ENCODE results near the gene SLC13A3.
A peak's percentile ranks its signal among the peaks of the same experiment; 100 is the strongest.

The SLC13A3 gene

GRCh38 chr20:46546936-46547335, 104.3 kb downstream of the SLC13A3 start:
- Histone ChIP-seq H3K36me3 (ENCODE audit: control insufficient read depth in 4 of 4, insufficient read depth in 4 of 4, low read length in 3 of 4) (no peaks in the 10 kb centered on the region), H3K9me3 (ENCODE audit: control extremely low read depth in 1 of 5, control insufficient read depth in 4 of 5, insufficient read depth in 2 of 5, low read depth in 1 of 5, low read length in 4 of 5) (no peaks in the 10 kb centered on the region), H3K27ac (ENCODE audit: insufficient read depth in 1 of 2, low read depth in 1 of 2, low read length in 2 of 2, poor library complexity in 1 of 2, severe bottlenecking in 2 of 2) (no peak overlapping the region), H3K4me3 (ENCODE audit: control insufficient read depth in 1 of 7, extremely low read depth in 1 of 7, insufficient read depth in 4 of 7, low read depth in 2 of 7, low read length in 6 of 7) (no peak overlapping the region), H3K4me1 (ENCODE audit: control extremely low read depth in 1 of 4, control insufficient read depth in 4 of 4, insufficient read depth in 4 of 4, low read length in 3 of 4) (peaks cover 12 to 51% (median 48%) of the 10 kb centered on the region in 4 experiments), H3K27me3 (replicated peaks in 2 of 5; ENCODE audit: control insufficient read depth in 4 of 5, insufficient read depth in 5 of 5, low read length in 4 of 5) (peaks cover 0 to 1% (median 0%) of the 10 kb centered on the region in 5 experiments)
- CTCF ChIA-PET, result interaction anchor here (0.8 kb wide), 1 partner anchor 18 kb away, joined by 3 read pairs; no protein-coding TSS in a partner anchor
- DNase-seq, result peak in 2 of 3 donors; percentile 52 to 64
- POLR2A ChIA-PET, result no interaction called here
- WGBS (ENCODE audit: insufficient coverage), result 68% methylated on average over 6 of the region's 6 CpGs

- Histone ChIP-seq H3K27me3 (replicated peaks in 2 of 5; ENCODE audit: control insufficient read depth in 4 of 5, insufficient read depth in 5 of 5, low read length in 4 of 5) (peaks cover 0 to 8% (median 0%) of the 10 kb centered on the region in 5 experiments), H3K4me3 (ENCODE audit: control insufficient read depth in 1 of 7, extremely low read depth in 1 of 7, insufficient read depth in 4 of 7, low read depth in 2 of 7, low read length in 6 of 7) (no peak overlapping the region), H3K9me3 (ENCODE audit: control extremely low read depth in 1 of 5, control insufficient read depth in 4 of 5, insufficient read depth in 2 of 5, low read depth in 1 of 5, low read length in 4 of 5) (no peaks in the 10 kb centered on the region), H3K27ac (ENCODE audit: insufficient read depth in 1 of 2, low read depth in 1 of 2, low read length in 2 of 2, poor library complexity in 1 of 2, severe bottlenecking in 2 of 2) (no peak overlapping the region), H3K4me1 (ENCODE audit: control extremely low read depth in 1 of 4, control insufficient read depth in 4 of 4, insufficient read depth in 4 of 4, low read length in 3 of 4) (peaks cover 12 to 45% (median 42%) of the 10 kb centered on the region in 4 experiments), H3K36me3 (ENCODE audit: control insufficient read depth in 4 of 4, insufficient read depth in 4 of 4, low read length in 3 of 4) (no peaks in the 10 kb centered on the region)
- CTCF ChIA-PET, result interaction anchor here (1.6 to 2.4 kb wide), 4 partner anchors 12 to 26 kb away, joined by 7 to 9 read pairs (median 8); no protein-coding TSS in a partner anchor
- WGBS (ENCODE audit: insufficient coverage), result 95% methylated on average over 3 of the region's 3 CpGs
- no peak for DNase-seq
- POLR2A ChIA-PET, result no interaction called here
Measured at GRCh38 chr20:46546298-46546697, 105.0 kb downstream of the SLC13A3 start.

- CTCF ChIA-PET, result interaction anchor here (1.0 to 2.4 kb wide), 8 partner anchors 13 to 137 kb away, joined by 3 to 11 read pairs (median 8); no protein-coding TSS in a partner anchor
- Histone ChIP-seq H3K27ac (ENCODE audit: insufficient read depth in 1 of 2, low read depth in 1 of 2, low read length in 2 of 2, poor library complexity in 1 of 2, severe bottlenecking in 2 of 2) (no peak overlapping the region), H3K36me3 (ENCODE audit: control insufficient read depth in 4 of 4, insufficient read depth in 4 of 4, low read length in 3 of 4) (no peaks in the 10 kb centered on the region), H3K27me3 (replicated peaks in 2 of 5; ENCODE audit: control insufficient read depth in 4 of 5, insufficient read depth in 5 of 5, low read length in 4 of 5) (peaks cover 0 to 10% (median 0%) of the 10 kb centered on the region in 5 experiments), H3K4me1 (ENCODE audit: control extremely low read depth in 1 of 4, control insufficient read depth in 4 of 4, insufficient read depth in 4 of 4, low read length in 3 of 4) (peaks cover 10 to 41% (median 38%) of the 10 kb centered on the region in 4 experiments), H3K4me3 (ENCODE audit: control insufficient read depth in 1 of 7, extremely low read depth in 1 of 7, insufficient read depth in 4 of 7, low read depth in 2 of 7, low read length in 6 of 7) (no peak overlapping the region), H3K9me3 (ENCODE audit: control extremely low read depth in 1 of 5, control insufficient read depth in 4 of 5, insufficient read depth in 2 of 5, low read depth in 1 of 5, low read length in 4 of 5) (no peaks in the 10 kb centered on the region)
- 97% methylated on average over 4 of the region's 9 CpGs for WGBS (ENCODE audit: insufficient coverage)
- POLR2A ChIA-PET, result no interaction called here
- DNase-seq, result no peak
Measured at GRCh38 chr20:46545827-46546138, 105.5 kb downstream of the SLC13A3 start.

- Histone ChIP-seq H3K27ac (ENCODE audit: insufficient read depth in 1 of 2, low read depth in 1 of 2, low read length in 2 of 2, poor library complexity in 1 of 2, severe bottlenecking in 2 of 2) (no peak overlapping the region), H3K27me3 (replicated peaks in 2 of 5; ENCODE audit: control insufficient read depth in 4 of 5, insufficient read depth in 5 of 5, low read length in 4 of 5) (peaks cover 0 to 10% (median 0%) of the 10 kb centered on the region in 5 experiments), H3K4me1 (ENCODE audit: control extremely low read depth in 1 of 4, control insufficient read depth in 4 of 4, insufficient read depth in 4 of 4, low read length in 3 of 4) (peaks cover 6 to 36% (median 33%) of the 10 kb centered on the region in 4 experiments), H3K4me3 (ENCODE audit: control insufficient read depth in 1 of 7, extremely low read depth in 1 of 7, insufficient read depth in 4 of 7, low read depth in 2 of 7, low read length in 6 of 7) (peak overlapping the region in 1 of 7 experiments; percentile 32), H3K36me3 (ENCODE audit: control insufficient read depth in 4 of 4, insufficient read depth in 4 of 4, low read length in 3 of 4) (no peaks in the 10 kb centered on the region), H3K9me3 (ENCODE audit: control extremely low read depth in 1 of 5, control insufficient read depth in 4 of 5, insufficient read depth in 2 of 5, low read depth in 1 of 5, low read length in 4 of 5) (no peaks in the 10 kb centered on the region)
- ChIA-PET POLR2A (interaction anchor here (0.9 kb wide), 1 partner anchor 8 kb away, joined by 3 read pairs; no protein-coding TSS in a partner anchor), CTCF (interaction anchor here (0.9 to 2.4 kb wide), 16 partner anchors 8 to 141 kb away, joined by 3 to 11 read pairs (median 7); no protein-coding TSS in a partner anchor)
- 64% methylated on average over 11 of the region's 14 CpGs for WGBS (ENCODE audit: insufficient coverage)
- DNase-seq, result peak; percentile 71 to 90 (median 90)
Measured at GRCh38 chr20:46545077-46545826, 106.0 kb downstream of the SLC13A3 start.

GRCh38 chr20:46544576-46544975, 106.7 kb downstream of the SLC13A3 start:
- DNase-seq, result peak in 1 of 3 donors; percentile 16
- CTCF ChIA-PET, result interaction anchor here (0.7 to 2.4 kb wide), 19 partner anchors 9 to 142 kb away, joined by 3 to 11 read pairs (median 6); no protein-coding TSS in a partner anchor
- Histone ChIP-seq H3K4me3 (ENCODE audit: control insufficient read depth in 1 of 7, extremely low read depth in 1 of 7, insufficient read depth in 4 of 7, low read depth in 2 of 7, low read length in 6 of 7) (no peak overlapping the region), H3K27ac (ENCODE audit: insufficient read depth in 1 of 2, low read depth in 1 of 2, low read length in 2 of 2, poor library complexity in 1 of 2, severe bottlenecking in 2 of 2) (no peak overlapping the region), H3K4me1 (ENCODE audit: control extremely low read depth in 1 of 4, control insufficient read depth in 4 of 4, insufficient read depth in 4 of 4, low read length in 3 of 4) (peaks cover 3 to 29% (median 26%) of the 10 kb centered on the region in 4 experiments), H3K36me3 (ENCODE audit: control insufficient read depth in 4 of 4, insufficient read depth in 4 of 4, low read length in 3 of 4) (no peaks in the 10 kb centered on the region), H3K9me3 (ENCODE audit: control extremely low read depth in 1 of 5, control insufficient read depth in 4 of 5, insufficient read depth in 2 of 5, low read depth in 1 of 5, low read length in 4 of 5) (no peaks in the 10 kb centered on the region), H3K27me3 (replicated peaks in 2 of 5; ENCODE audit: control insufficient read depth in 4 of 5, insufficient read depth in 5 of 5, low read length in 4 of 5) (peaks cover 0 to 10% (median 0%) of the 10 kb centered on the region in 5 experiments)
- POLR2A ChIA-PET, result interaction anchor here (0.9 kb wide), 1 partner anchor 8 kb away, joined by 3 read pairs; no protein-coding TSS in a partner anchor
- no CpG with 5 or more reads among the region's 3 CpGs for WGBS (ENCODE audit: insufficient coverage)

- H3K36me3 ChIP-seq (ENCODE audit: control insufficient read depth in 4 of 4, insufficient read depth in 4 of 4, low read length in 3 of 4), result no peaks in the 10 kb centered on the region
- no peak overlapping the region for H3K27ac ChIP-seq (ENCODE audit: insufficient read depth in 1 of 2, low read depth in 1 of 2, low read length in 2 of 2, poor library complexity in 1 of 2, severe bottlenecking in 2 of 2)
- CTCF ChIA-PET, result interaction anchor here (0.7 to 2.4 kb wide), 14 partner anchors 9 to 142 kb away, joined by 3 to 11 read pairs (median 6); no protein-coding TSS in a partner anchor
- no peak for DNase-seq
- H3K4me1 ChIP-seq (ENCODE audit: control extremely low read depth in 1 of 4, control insufficient read depth in 4 of 4, insufficient read depth in 4 of 4, low read length in 3 of 4), result peaks cover 3 to 27% (median 25%) of the 10 kb centered on the region in 4 experiments
- 64% methylated on average over 1 of the region's 1 CpG for WGBS (ENCODE audit: insufficient coverage)
- H3K27me3 ChIP-seq (replicated peaks in 2 of 5; ENCODE audit: control insufficient read depth in 4 of 5, insufficient read depth in 5 of 5, low read length in 4 of 5), result peaks cover 0 to 10% (median 0%) of the 10 kb centered on the region in 5 experiments
- POLR2A ChIA-PET, result no interaction called here
- H3K9me3 ChIP-seq (ENCODE audit: control extremely low read depth in 1 of 5, control insufficient read depth in 4 of 5, insufficient read depth in 2 of 5, low read depth in 1 of 5, low read length in 4 of 5), result no peaks in the 10 kb centered on the region
- H3K4me3 ChIP-seq (ENCODE audit: control insufficient read depth in 1 of 7, extremely low read depth in 1 of 7, insufficient read depth in 4 of 7, low read depth in 2 of 7, low read length in 6 of 7), result no peak overlapping the region
Measured at GRCh38 chr20:46543959-46544358, 107.3 kb downstream of the SLC13A3 start.

- Histone ChIP-seq H3K4me1 (ENCODE audit: control extremely low read depth in 1 of 4, control insufficient read depth in 4 of 4, insufficient read depth in 4 of 4, low read length in 3 of 4) (peaks cover 3 to 27% (median 25%) of the 10 kb centered on the region in 4 experiments), H3K27me3 (replicated peaks in 2 of 5; ENCODE audit: control insufficient read depth in 4 of 5, insufficient read depth in 5 of 5, low read length in 4 of 5) (peaks cover 0 to 10% (median 2%) of the 10 kb centered on the region in 5 experiments), H3K27ac (ENCODE audit: insufficient read depth in 1 of 2, low read depth in 1 of 2, low read length in 2 of 2, poor library complexity in 1 of 2, severe bottlenecking in 2 of 2) (no peak overlapping the region), H3K4me3 (ENCODE audit: control insufficient read depth in 1 of 7, extremely low read depth in 1 of 7, insufficient read depth in 4 of 7, low read depth in 2 of 7, low read length in 6 of 7) (no peak overlapping the region), H3K36me3 (ENCODE audit: control insufficient read depth in 4 of 4, insufficient read depth in 4 of 4, low read length in 3 of 4) (no peaks in the 10 kb centered on the region), H3K9me3 (ENCODE audit: control extremely low read depth in 1 of 5, control insufficient read depth in 4 of 5, insufficient read depth in 2 of 5, low read depth in 1 of 5, low read length in 4 of 5) (no peaks in the 10 kb centered on the region)
- 79% methylated on average over 2 of the region's 4 CpGs for WGBS (ENCODE audit: insufficient coverage)
- CTCF ChIA-PET, result no interaction called here
- no peak for DNase-seq
- POLR2A ChIA-PET, result no interaction called here
Measured at GRCh38 chr20:46543033-46543432, 108.2 kb downstream of the SLC13A3 start.
